Omental fat pad (tissue), 4 donors: ENCODE measurements around the gene ANO5. TPM values are rescaled to one million over a fixed set of nuclear protein-coding genes. Genes with fewer than 3 reads are reported as not detected.

ENCODE experiments used
- ATAC-seq: fragments of 150-250 bp; one replicate; pipeline ENCODE4 v1.9.1; 2016; ENCODE audit warnings: mild to moderate bottlenecking, moderate library complexity; ENCODE audit not compliant: low FRiP score
- DNase-seq: peaks from one replicate; pipeline ENCODE4 v3.0.0-alpha.2; 2019; ENCODE audit warnings: low spot score
- CTCF ChIP-seq, 3 donors: fragments of 450-650 bp; IDR thresholded peaks; one replicate each; pipeline ENCODE4 v1.5.1; 2016 to 2017; ENCODE audit warnings: antibody characterized with exemption in 3 of 3, mild to moderate bottlenecking in 3 of 3, moderate library complexity in 2 of 3
- total RNA-seq, 4 donors: library from RNA; depleted of rRNA; stranded (reverse); fragments of >200 nt; gene quantifications; one replicate each; pipeline ENCODE4 v1.1.0, GENCODE V29; 2016

ANO5 gene
- total RNA-seq, 4 donors from 2014 or later = 1.3 to 3.7 (median 3.2) TPM

GRCh38 chr11:22165087-22165486, 27.8 kb upstream of the ANO5 start:
- DNase-seq (no peak), ATAC-seq (no peak)
- TF ChIP-seq CTCF (IDR thresholded peaks at IDR 0.05) = no peak

GRCh38 chr11:22165759-22166513, 26.9 kb upstream of the ANO5 start:
- no peak for ATAC-seq
- no peak for TF ChIP-seq CTCF (IDR thresholded peaks at IDR 0.05)
- no peak for DNase-seq

- DNase-seq (no peak), ATAC-seq (no peak)
- no peak for TF ChIP-seq CTCF (IDR thresholded peaks at IDR 0.05)
Observed at GRCh38 chr11:22169833-22170232, 23.1 kb upstream of the ANO5 start.

GRCh38 chr11:22173532-22173931, 19.4 kb upstream of the ANO5 start:
- TF ChIP-seq CTCF (IDR thresholded peaks at IDR 0.05) = no peak
- ATAC-seq (no peak), DNase-seq (no peak)

GRCh38 chr11:22177186-22177585, 15.7 kb upstream of the ANO5 start:
- ATAC-seq (no peak), DNase-seq (no peak)
- no peak for TF ChIP-seq CTCF (IDR thresholded peaks at IDR 0.05)

- no peak for ATAC-seq
- DNase-seq = no peak
- TF ChIP-seq CTCF (IDR thresholded peaks at IDR 0.05) = no peak
Observed at GRCh38 chr11:22179626-22180025, 13.3 kb upstream of the ANO5 start.

- DNase-seq (no peak), ATAC-seq (no peak)
- no peak for TF ChIP-seq CTCF (IDR thresholded peaks at IDR 0.05)
Observed at GRCh38 chr11:22180131-22180530, 12.8 kb upstream of the ANO5 start.
